HL-60 (cell line): ENCODE data around the gene PRPS2.

Experiments used
- CTCF ChIP-seq: IDR thresholded peaks from one replicate; pipeline ENCODE4 v1.5.1; 2011; ENCODE audit warnings: low read length, control low read depth, inconsistent platforms; ENCODE audit not compliant: insufficient read depth
- POLR2AphosphoS5 ChIP-seq: IDR thresholded peaks from 2 replicates; pipeline ENCODE4 v1.6.1; 2012; ENCODE audit warnings: low read depth
- REST ChIP-seq: IDR thresholded peaks from 2 replicates; pipeline ENCODE4 v1.6.1; 2012; ENCODE audit warnings: low read depth; ENCODE audit not compliant: insufficient replicate concordance

- no peak for TF ChIP-seq POLR2AphosphoS5
- no peak for TF ChIP-seq CTCF
- no peak for TF ChIP-seq REST
Observed at GRCh38 chrX:12768491-12768890, 22.7 kb upstream of the PRPS2 start.
